Astrocyte (in vitro differentiated cells and primary cell): ENCODE results near the gene IPO4.

Experiments
- EZH2 ChIP-seq: IDR thresholded peaks from 2 replicates; pipeline ENCODE4 v1.6.1; 2012; ENCODE audit warnings: mild to moderate bottlenecking, low read length, inconsistent platforms; ENCODE audit not compliant: insufficient read depth
- TF ChIP-seq, protein P1 (sequence below): IDR thresholded peaks from 2 replicates; pipeline ENCODE4 v1.5.1; 2011; ENCODE audit warnings: low read depth, mild to moderate bottlenecking, inconsistent platforms, low read length, moderate library complexity; ENCODE audit not compliant: insufficient read depth

DNA sequence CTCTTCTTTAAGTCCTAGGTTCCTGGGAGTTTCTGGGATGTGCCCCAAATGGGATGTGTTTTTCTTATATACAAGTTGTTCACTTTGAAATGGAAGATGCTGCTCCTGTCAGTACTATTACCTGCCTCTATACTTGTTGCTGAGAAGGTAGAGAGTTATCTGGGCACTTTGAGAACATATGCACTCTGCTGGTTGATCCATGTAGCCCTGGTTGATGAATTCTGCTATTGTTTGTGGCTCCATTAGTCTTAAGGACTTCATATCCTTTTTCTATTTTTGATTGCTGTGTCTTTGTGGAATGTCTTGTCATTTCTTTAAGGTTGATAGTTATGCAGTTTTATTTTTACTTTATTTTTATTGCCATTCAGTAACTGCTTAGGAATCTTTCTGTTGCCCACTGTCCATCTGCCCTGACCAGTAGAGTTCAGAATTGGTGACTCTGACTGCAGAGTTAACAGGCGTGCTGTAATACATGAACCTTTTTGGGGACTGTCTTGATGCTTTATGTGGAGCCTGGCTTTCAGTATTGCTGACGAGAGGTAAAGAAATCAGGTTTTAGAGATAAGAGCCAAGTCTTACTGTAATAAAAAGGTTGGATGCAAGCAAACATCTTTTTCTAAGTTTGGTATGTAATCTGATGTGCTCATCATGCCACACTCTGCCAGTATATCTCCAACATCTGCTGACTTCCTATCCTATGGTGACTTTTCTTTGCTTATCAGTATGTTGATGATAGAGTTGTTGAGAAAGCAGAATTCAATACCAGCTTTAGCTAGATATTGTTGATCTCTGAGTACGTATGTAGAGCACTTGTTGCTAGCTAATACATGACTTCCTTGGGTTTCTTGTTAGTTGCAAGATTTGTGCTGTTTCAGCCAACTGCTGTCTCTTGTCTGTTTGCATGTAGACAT is 45.7 kb upstream of the IPO4 start:
- TF ChIP-seq, protein P1, sequence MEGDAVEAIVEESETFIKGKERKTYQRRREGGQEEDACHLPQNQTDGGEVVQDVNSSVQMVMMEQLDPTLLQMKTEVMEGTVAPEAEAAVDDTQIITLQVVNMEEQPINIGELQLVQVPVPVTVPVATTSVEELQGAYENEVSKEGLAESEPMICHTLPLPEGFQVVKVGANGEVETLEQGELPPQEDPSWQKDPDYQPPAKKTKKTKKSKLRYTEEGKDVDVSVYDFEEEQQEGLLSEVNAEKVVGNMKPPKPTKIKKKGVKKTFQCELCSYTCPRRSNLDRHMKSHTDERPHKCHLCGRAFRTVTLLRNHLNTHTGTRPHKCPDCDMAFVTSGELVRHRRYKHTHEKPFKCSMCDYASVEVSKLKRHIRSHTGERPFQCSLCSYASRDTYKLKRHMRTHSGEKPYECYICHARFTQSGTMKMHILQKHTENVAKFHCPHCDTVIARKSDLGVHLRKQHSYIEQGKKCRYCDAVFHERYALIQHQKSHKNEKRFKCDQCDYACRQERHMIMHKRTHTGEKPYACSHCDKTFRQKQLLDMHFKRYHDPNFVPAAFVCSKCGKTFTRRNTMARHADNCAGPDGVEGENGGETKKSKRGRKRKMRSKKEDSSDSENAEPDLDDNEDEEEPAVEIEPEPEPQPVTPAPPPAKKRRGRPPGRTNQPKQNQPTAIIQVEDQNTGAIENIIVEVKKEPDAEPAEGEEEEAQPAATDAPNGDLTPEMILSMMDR = no peak
- no peak for TF ChIP-seq EZH2
